Measurements from ENCODE around the gene YAP1.

DNA sequence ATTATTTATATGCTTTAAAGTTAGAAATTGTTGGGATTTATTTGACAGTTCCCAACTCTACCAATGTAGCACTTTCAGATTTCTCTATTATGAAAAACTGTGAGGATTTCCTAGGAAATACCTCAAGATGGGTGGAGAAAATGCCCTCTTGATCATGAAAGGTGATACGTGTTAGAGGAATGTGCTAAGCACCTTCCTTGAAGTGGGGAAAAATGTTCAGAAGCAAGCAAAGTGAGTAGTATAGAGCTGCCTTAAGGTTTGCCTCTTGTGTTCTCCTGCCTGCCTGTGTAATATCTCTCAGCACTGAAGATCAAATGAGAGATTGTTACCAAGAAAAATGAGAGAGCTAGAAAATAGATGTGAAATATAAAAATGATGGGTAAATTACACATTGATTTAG, 58.2 kb downstream of the YAP1 start:
- no peak for TF ChIP-seq POLR2A (IDR thresholded peaks at IDR 0.05)
- TF ChIP-seq, protein P1, sequence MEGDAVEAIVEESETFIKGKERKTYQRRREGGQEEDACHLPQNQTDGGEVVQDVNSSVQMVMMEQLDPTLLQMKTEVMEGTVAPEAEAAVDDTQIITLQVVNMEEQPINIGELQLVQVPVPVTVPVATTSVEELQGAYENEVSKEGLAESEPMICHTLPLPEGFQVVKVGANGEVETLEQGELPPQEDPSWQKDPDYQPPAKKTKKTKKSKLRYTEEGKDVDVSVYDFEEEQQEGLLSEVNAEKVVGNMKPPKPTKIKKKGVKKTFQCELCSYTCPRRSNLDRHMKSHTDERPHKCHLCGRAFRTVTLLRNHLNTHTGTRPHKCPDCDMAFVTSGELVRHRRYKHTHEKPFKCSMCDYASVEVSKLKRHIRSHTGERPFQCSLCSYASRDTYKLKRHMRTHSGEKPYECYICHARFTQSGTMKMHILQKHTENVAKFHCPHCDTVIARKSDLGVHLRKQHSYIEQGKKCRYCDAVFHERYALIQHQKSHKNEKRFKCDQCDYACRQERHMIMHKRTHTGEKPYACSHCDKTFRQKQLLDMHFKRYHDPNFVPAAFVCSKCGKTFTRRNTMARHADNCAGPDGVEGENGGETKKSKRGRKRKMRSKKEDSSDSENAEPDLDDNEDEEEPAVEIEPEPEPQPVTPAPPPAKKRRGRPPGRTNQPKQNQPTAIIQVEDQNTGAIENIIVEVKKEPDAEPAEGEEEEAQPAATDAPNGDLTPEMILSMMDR (IDR thresholded peaks at IDR 0.05), result no peak

Measured in heart left ventricle (tissue), 13 donors.